Endodermal cell (in vitro differentiated cells): ENCODE data around the gene REV3L. TPM values are rescaled to one million over a fixed set of nuclear protein-coding genes. Genes with fewer than 3 reads are reported as not detected.

Experiments used
- DNase-seq: peaks from one replicate; pipeline ENCODE4 v3.0.0-alpha.2; 2017
- H3K27ac ChIP-seq: 2 replicates; pipeline ENCODE4 v1.5.1; 2013; ENCODE audit warnings: mild to moderate bottlenecking, low read depth, low read length, moderate library complexity
- H3K27me3 ChIP-seq: 2 replicates; pipeline ENCODE4 v1.6.1; 2013; ENCODE audit warnings: mild to moderate bottlenecking, low read length, moderate library complexity; ENCODE audit not compliant: insufficient read depth, control insufficient read depth, poor library complexity, severe bottlenecking
- H3K36me3 ChIP-seq: 2 replicates; pipeline ENCODE4 v1.7.0; 2013; ENCODE audit warnings: mild to moderate bottlenecking, low read length, moderate library complexity; ENCODE audit not compliant: control insufficient read depth, insufficient read depth
- H3K4me1 ChIP-seq: one replicate; pipeline ENCODE4 v1.7.0; 2013; ENCODE audit warnings: low read length; ENCODE audit not compliant: control insufficient read depth, insufficient read depth
- H3K4me3 ChIP-seq: 2 replicates; pipeline ENCODE4 v1.5.1; 2013; ENCODE audit warnings: mild to moderate bottlenecking, low read length, moderate library complexity
- H3K9ac ChIP-seq: 2 replicates; pipeline ENCODE4 v1.6.1; 2013; ENCODE audit warnings: mild to moderate bottlenecking, low read length, moderate library complexity; ENCODE audit not compliant: poor library complexity, severe bottlenecking; ENCODE audit errors: extremely low read depth
- H3K9me3 ChIP-seq: 2 replicates; pipeline ENCODE4 v1.6.1; 2013; ENCODE audit warnings: mild to moderate bottlenecking, low read length, moderate library complexity; ENCODE audit not compliant: control insufficient read depth
- H3K27ac Mint-ChIP-seq: 2 replicates; pipeline ENCODE4 v1.8.0; 2020; ENCODE audit warnings: mixed read lengths
- H3K27me3 Mint-ChIP-seq: 2 replicates; pipeline ENCODE4 v1.8.0; 2021; ENCODE audit warnings: mild to moderate bottlenecking, mixed read lengths; ENCODE audit not compliant: insufficient read depth
- H3K36me3 Mint-ChIP-seq: 2 replicates; pipeline ENCODE4 v1.8.0; 2020; ENCODE audit warnings: low read depth, mixed read lengths
- H3K4me1 Mint-ChIP-seq: 2 replicates; pipeline ENCODE4 v1.8.0; 2020; ENCODE audit warnings: mixed read lengths
- H3K4me3 Mint-ChIP-seq: 2 replicates; pipeline ENCODE4 v1.8.0; 2020; ENCODE audit warnings: mild to moderate bottlenecking, moderate library complexity, mixed read lengths
- H3K9me3 Mint-ChIP-seq: 2 replicates; pipeline ENCODE4 v1.8.0; 2020; ENCODE audit warnings: mild to moderate bottlenecking, mixed read lengths
- CTCF ChIP-seq: fragments of 200-600 bp; sonication (generic); conservative IDR thresholded peaks from 2 replicates; pipeline ENCODE4 v1.5.0; 2021; ENCODE audit warnings: antibody characterized with exemption, mild to moderate bottlenecking
- WGBS, 2 experiments: methylation state at CpG; one replicate each; pipeline versions ENCODE4 v1.1.5 to v1.1.7; 2013; ENCODE audit warnings: missing lambda C conversion rate in 2 of 2, mixed read lengths in 1 of 2; ENCODE audit not compliant: insufficient coverage in 1 of 2, insufficient read length in 1 of 2; 5-methylcytosine and 5-hydroxymethylcytosine counted together
- total RNA-seq, 2 donors: library from RNA; stranded (reverse); fragmentation: NEBNext Ultra II Directional in 1 of 2; extraction: Animal tissue kit (Norgen Biotek cat#: 25700) in 1 of 2; gene quantifications; 2 replicates in 1 of 2; 3 replicates in 1 of 2; pipeline ENCODE4 v1.2.1, GENCODE V29; 2021

REV3L gene
- total RNA-seq, 2 donors from 2014 or later: 19.2 to 28.1 TPM

- Histone ChIP-seq H3K27me3 (no peaks in the 10 kb centered on the region), H3K4me3 (no peak overlapping the region), H3K4me1 (no peaks in the 10 kb centered on the region), H3K27ac (no peak overlapping the region), H3K9me3 (peaks cover 6% of the 10 kb centered on the region), H3K9ac (no peak overlapping the region), H3K36me3 (peaks cover 72% of the 10 kb centered on the region)
- H3K9me3 Mint-ChIP-seq: no peaks in the 10 kb centered on the region
- WGBS, 2 experiments: 95% methylated on average over 6 of the region's 6 CpGs
- H3K27ac Mint-ChIP-seq: no peak overlapping the region
- H3K4me1 Mint-ChIP-seq: peaks cover 3% of the 10 kb centered on the region
- H3K36me3 Mint-ChIP-seq: peaks cover 49% of the 10 kb centered on the region
- no peaks in the 10 kb centered on the region for H3K27me3 Mint-ChIP-seq
- no peak for DNase-seq
- no peak overlapping the region for H3K4me3 Mint-ChIP-seq
- TF ChIP-seq CTCF: no peak
These were observed 217.2 kb downstream of the REV3L start for GRCh38 chr6:111265842-111266241.

- H3K27ac Mint-ChIP-seq: no peak overlapping the region
- WGBS, 2 experiments: 97% methylated on average over 4 of the region's 4 CpGs
- no peaks in the 10 kb centered on the region for H3K9me3 ChIP-seq
- peaks cover 57% of the 10 kb centered on the region for H3K36me3 ChIP-seq
- H3K4me1 ChIP-seq: peaks cover 5% of the 10 kb centered on the region
- no peaks in the 10 kb centered on the region for H3K27me3 ChIP-seq
- no peak overlapping the region for H3K9ac ChIP-seq
- peaks cover 36% of the 10 kb centered on the region for H3K36me3 Mint-ChIP-seq
- H3K27me3 Mint-ChIP-seq: no peaks in the 10 kb centered on the region
- DNase-seq: no peak
- H3K27ac ChIP-seq: no peak overlapping the region
- H3K4me3 Mint-ChIP-seq: no peak overlapping the region
- peaks cover 12% of the 10 kb centered on the region for H3K4me1 Mint-ChIP-seq
- no peak for TF ChIP-seq CTCF
- no peaks in the 10 kb centered on the region for H3K9me3 Mint-ChIP-seq
- no peak overlapping the region for H3K4me3 ChIP-seq
These were observed 219.2 kb downstream of the REV3L start for GRCh38 chr6:111263837-111264236.

- Histone ChIP-seq H3K36me3 (peaks cover 28% of the 10 kb centered on the region), H3K4me3 (peak overlapping the region; percentile 90), H3K9me3 (no peaks in the 10 kb centered on the region), H3K9ac (no peak overlapping the region), H3K27ac (no peak overlapping the region), H3K4me1 (peaks cover 13% of the 10 kb centered on the region), H3K27me3 (no peaks in the 10 kb centered on the region)
- Mint-ChIP-seq H3K4me3 (peak overlapping the region; percentile 68), H3K4me1 (peaks cover 31% of the 10 kb centered on the region), H3K27ac (no peak overlapping the region), H3K9me3 (no peaks in the 10 kb centered on the region), H3K27me3 (no peaks in the 10 kb centered on the region), H3K36me3 (peaks cover 9% of the 10 kb centered on the region)
- TF ChIP-seq CTCF: no peak
- WGBS, 2 experiments: 91 to 95% methylated on average over 7 to 12 of the region's 12 CpGs
- no peak for DNase-seq
These were observed 222.3 kb downstream of the REV3L start for GRCh38 chr6:111260570-111261298.
